ENCODE results near the gene WWC2. TPM values are rescaled to one million over a fixed set of nuclear protein-coding genes. Genes with fewer than 3 reads are reported as not detected.
"Not testable (repeated sequence)": the region's sequence is repeated elsewhere in the genome, so short reads cannot be mapped to it uniquely, and the experiment has no call there.

WWC2 gene
- total and polyA plus RNA-seq, 10 donors: 1.4 to 32.0 (median 19.3) TPM

GRCh38 chr4:183321516-183321915 is 222.5 kb downstream of the WWC2 start:
- Histone ChIP-seq H3K9me3 (peaks cover 0 to 7% (median 0%) of the 10 kb centered on the region in 8 donors), H3K4me3 (no peak overlapping the region), H3K4me1 (no peaks in the 10 kb centered on the region), H3K36me3 (no peaks in the 10 kb centered on the region), H3K27ac (no peak overlapping the region), H3K27me3 (replicated peaks in 1 of 7) (no peaks in the 10 kb centered on the region)
- DNase-seq: no peak
- 90 to 95% (median 94%) methylated on average over 5 of the region's 5 CpGs for WGBS, 5 donors
- TF ChIP-seq, protein P1, sequence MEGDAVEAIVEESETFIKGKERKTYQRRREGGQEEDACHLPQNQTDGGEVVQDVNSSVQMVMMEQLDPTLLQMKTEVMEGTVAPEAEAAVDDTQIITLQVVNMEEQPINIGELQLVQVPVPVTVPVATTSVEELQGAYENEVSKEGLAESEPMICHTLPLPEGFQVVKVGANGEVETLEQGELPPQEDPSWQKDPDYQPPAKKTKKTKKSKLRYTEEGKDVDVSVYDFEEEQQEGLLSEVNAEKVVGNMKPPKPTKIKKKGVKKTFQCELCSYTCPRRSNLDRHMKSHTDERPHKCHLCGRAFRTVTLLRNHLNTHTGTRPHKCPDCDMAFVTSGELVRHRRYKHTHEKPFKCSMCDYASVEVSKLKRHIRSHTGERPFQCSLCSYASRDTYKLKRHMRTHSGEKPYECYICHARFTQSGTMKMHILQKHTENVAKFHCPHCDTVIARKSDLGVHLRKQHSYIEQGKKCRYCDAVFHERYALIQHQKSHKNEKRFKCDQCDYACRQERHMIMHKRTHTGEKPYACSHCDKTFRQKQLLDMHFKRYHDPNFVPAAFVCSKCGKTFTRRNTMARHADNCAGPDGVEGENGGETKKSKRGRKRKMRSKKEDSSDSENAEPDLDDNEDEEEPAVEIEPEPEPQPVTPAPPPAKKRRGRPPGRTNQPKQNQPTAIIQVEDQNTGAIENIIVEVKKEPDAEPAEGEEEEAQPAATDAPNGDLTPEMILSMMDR (IDR thresholded peaks at IDR 0.05 in 8 of 11, conservative IDR thresholded peaks at IDR 0.05 in 3 of 11): no peak
- intact Hi-C loops (cut with DNase I; ENCODE audit: low total_unique reads): no loop called here

GRCh38 chr4:183322326-183322725 is 223.3 kb downstream of the WWC2 start, which contains the start of gene CLDN24:
CLDN24 (minus strand) TSS chr4:183322426; CDS start chr4:183322426, 0 bp downstream.
- H3K36me3 ChIP-seq: no peaks in the 10 kb centered on the region
- WGBS, 5 donors: 91 to 98% (median 94%) methylated on average over 5 of the region's 5 CpGs
- TF ChIP-seq, protein P1 (IDR thresholded peaks at IDR 0.05 in 8 of 11, conservative IDR thresholded peaks at IDR 0.05 in 3 of 11): no peak
- TF ChIP-seq POLR2A (IDR thresholded peaks at IDR 0.05) (no peak), POLR2AphosphoS5 (IDR thresholded peaks at IDR 0.05) (no peak)
- DNase-seq: no peak
- no peaks in the 10 kb centered on the region for H3K4me1 ChIP-seq
- peaks cover 0 to 8% (median 0%) of the 10 kb centered on the region in 8 donors for H3K9me3 ChIP-seq
- H3K27ac ChIP-seq: no peak within 1 kb of the TSS
- no peak within 1 kb of the TSS for H3K4me3 ChIP-seq
- intact Hi-C loops (cut with DNase I; ENCODE audit: low total_unique reads): no loop called here
- H3K27me3 ChIP-seq (replicated peaks in 1 of 7): no peaks in the 10 kb centered on the region

- no peaks in the 10 kb centered on the region for H3K4me1 ChIP-seq
- H3K27me3 ChIP-seq (replicated peaks in 1 of 7): no peaks in the 10 kb centered on the region
- H3K9me3 ChIP-seq: peaks cover 0 to 8% (median 0%) of the 10 kb centered on the region in 8 donors
- no peaks in the 10 kb centered on the region for H3K36me3 ChIP-seq
- no peak overlapping the region for H3K4me3 ChIP-seq
- TF ChIP-seq POLR2AphosphoS5 (IDR thresholded peaks at IDR 0.05): no peak
- TF ChIP-seq POLR2A (IDR thresholded peaks at IDR 0.05): no peak
- TF ChIP-seq, protein P1 (IDR thresholded peaks at IDR 0.05 in 8 of 11, conservative IDR thresholded peaks at IDR 0.05 in 3 of 11): no peak
- no peak overlapping the region for H3K27ac ChIP-seq
- 84 to 91% (median 88%) methylated on average over 6 of the region's 6 CpGs for WGBS, 5 donors
- intact Hi-C loops (cut with DNase I; ENCODE audit: low total_unique reads): no loop called here
- DNase-seq: no peak
Observed at GRCh38 chr4:183323295-183323694, 224.2 kb downstream of the WWC2 start.

DNA sequence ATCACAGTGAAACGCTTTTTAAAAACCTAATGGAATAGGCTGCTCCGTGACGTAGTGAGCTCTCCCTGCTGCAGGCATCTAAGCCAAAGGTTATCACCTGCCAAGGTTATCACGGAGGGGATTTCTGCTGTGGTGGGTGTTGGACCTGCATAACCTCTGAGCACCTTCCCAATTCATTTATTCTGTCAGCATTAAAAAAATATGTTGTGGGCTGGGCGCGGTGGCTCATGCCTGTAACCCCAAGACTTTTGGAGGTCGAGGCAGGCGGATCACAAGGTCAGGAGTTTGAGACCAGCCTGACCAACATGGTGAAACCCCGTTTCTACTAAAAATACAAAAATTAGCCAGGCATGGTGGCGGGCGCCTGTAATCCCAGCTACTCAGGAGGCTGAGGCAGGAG is 225.0 kb downstream of the WWC2 start:
- intact Hi-C loops (cut with DNase I; ENCODE audit: low total_unique reads); H3K36me3 ChIP-seq; H3K4me1 ChIP-seq; H3K9me3 ChIP-seq; H3K27ac ChIP-seq; H3K4me3 ChIP-seq; DNase-seq; H3K27me3 ChIP-seq (replicated peaks in 1 of 7): not testable (repeated sequence)
- 83 to 94% (median 91%) methylated on average over 11 of the region's 11 CpGs for WGBS, 5 donors

DNA sequence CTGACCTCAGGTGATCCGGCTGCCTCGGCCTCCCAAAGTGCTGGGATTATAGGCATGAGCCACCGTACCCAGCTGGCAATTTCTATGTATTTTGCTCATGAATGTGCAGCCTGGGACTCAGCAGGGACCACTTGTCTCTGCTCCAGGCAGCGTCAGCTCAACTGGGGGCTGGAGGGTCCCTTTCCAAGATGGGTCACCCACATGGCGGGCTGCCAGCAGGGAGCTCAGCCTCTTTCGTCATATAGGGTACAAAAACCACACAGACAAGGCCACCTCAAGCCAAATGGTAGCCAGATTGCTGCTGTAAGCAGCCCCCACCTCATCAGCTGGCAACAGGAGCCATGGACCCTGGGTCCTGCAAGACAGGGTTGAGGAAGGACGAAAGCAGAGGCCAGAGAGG is 225.6 kb downstream of the WWC2 start:
- Histone ChIP-seq H3K4me1 (no peaks in the 10 kb centered on the region), H3K27me3 (replicated peaks in 1 of 7) (no peaks in the 10 kb centered on the region), H3K27ac (no peak overlapping the region), H3K36me3 (no peaks in the 10 kb centered on the region), H3K9me3 (peaks cover 0 to 12% (median 0%) of the 10 kb centered on the region in 8 donors), H3K4me3 (no peak overlapping the region)
- 61 to 90% (median 89%) methylated on average over 2 to 7 of the region's 7 CpGs for WGBS, 5 donors
- TF ChIP-seq POLR2A (IDR thresholded peaks at IDR 0.05): no peak
- DNase-seq: no peak
- intact Hi-C loops (cut with DNase I; ENCODE audit: low total_unique reads): no loop called here

GRCh38 chr4:183326387-183326786 is 227.3 kb downstream of the WWC2 start:
- H3K4me3 ChIP-seq; H3K27me3 ChIP-seq (replicated peaks in 1 of 7); H3K4me1 ChIP-seq; H3K36me3 ChIP-seq; intact Hi-C loops (cut with DNase I; ENCODE audit: low total_unique reads); H3K27ac ChIP-seq: not testable (repeated sequence)
- DNase-seq: peak; percentile 23
- 85 to 90% (median 89%) methylated on average over 6 of the region's 6 CpGs for WGBS, 5 donors
- H3K9me3 ChIP-seq: peaks cover 0 to 12% (median 0%) of the 10 kb centered on the region in 8 donors
